K562 (cell line): Measurements from ENCODE around the gene SLC29A3. TPM values are rescaled to one million over a fixed set of nuclear protein-coding genes. Genes with fewer than 3 reads are reported as not detected.
A peak's percentile ranks its signal among the peaks of the same experiment; 100 is the strongest.

Experiments
- CBFA2T3 ChIP-seq: fragments of 450-650 bp; IDR thresholded peaks from 2 replicates; pipeline ENCODE4 v1.6.1; 2017
- CC2D1A ChIP-seq: fragments of 450-650 bp; IDR thresholded peaks from 2 replicates; pipeline ENCODE4 v1.6.1; 2017; ENCODE audit warnings: mild to moderate bottlenecking
- CEBPG ChIP-seq, 3 experiments: fragments of 200-800 bp in 1 of 3; sonication (Bioruptor generic) in 1 of 3; sonication (generic) in 1 of 3; formaldehyde crosslinking in 1 of 3; IDR thresholded peaks in 2 of 3; conservative IDR thresholded peaks in 1 of 3; 2 replicates each; pipeline versions ENCODE4 v1.6.1 to v1.8.0; 2016 to 2022; ENCODE audit warnings: missing compliant biosample characterization in 2 of 3, missing genetic modification characterization in 2 of 3, mild to moderate bottlenecking in 1 of 3, missing genetic modification reagents in 1 of 3
- CREB3 ChIP-seq: fragments of 450-650 bp; conservative IDR thresholded peaks from 2 replicates; pipeline ENCODE4 v1.6.1; 2016; ENCODE audit warnings: missing genetic modification characterization, low read depth, mild to moderate bottlenecking, missing compliant biosample characterization, moderate library complexity
- DACH1 ChIP-seq: fragments of 450-650 bp; IDR thresholded peaks from 2 replicates; pipeline ENCODE4 v1.6.1; 2018; ENCODE audit not compliant: partially characterized antibody
- DPF2 ChIP-seq: fragments of 450-650 bp; IDR thresholded peaks from 2 replicates; pipeline ENCODE4 v1.6.1; 2016
- TCF3 ChIP-seq: sonication (generic); formaldehyde crosslinking; IDR thresholded peaks from 2 replicates; pipeline ENCODE4 v1.4.0; 2020; ENCODE audit warnings: mild to moderate bottlenecking, missing genetic modification reagents
- TFAP4 ChIP-seq: sonication (generic); formaldehyde crosslinking; IDR thresholded peaks from 2 replicates; pipeline ENCODE4 v1.8.0; 2022; ENCODE audit warnings: missing genetic modification reagents, mild to moderate bottlenecking, moderate library complexity, borderline replicate concordance
- ZFP1 ChIP-seq: fragments of 450-650 bp; formaldehyde crosslinking; IDR thresholded peaks from 2 replicates; pipeline ENCODE4 v1.4.0; 2020; ENCODE audit warnings: mild to moderate bottlenecking, mixed read lengths
- ZNF133 ChIP-seq: fragments of 250-450 bp; sonication (Bioruptor Pico); IDR thresholded peaks from 2 replicates; pipeline ENCODE4 v1.4.0; 2020; ENCODE audit warnings: mild to moderate bottlenecking
- ZNF449 ChIP-seq: fragments of 250-450 bp; sonication (Bioruptor Pico); IDR thresholded peaks from 2 replicates; pipeline ENCODE4 v1.8.0; 2022; ENCODE audit warnings: moderate library complexity, mild to moderate bottlenecking, inconsistent platforms
- polyA plus RNA-seq, 8 experiments: library from polyadenylated mRNA; depleted of rRNA in 4 of 8; stranded (reverse) in 5 of 8; unstranded in 3 of 8; fragments of >200 nt; fragmentation: Nextera tagmentation in 2 of 8; fragmentation: Illumina TruSeq in 1 of 8; extraction: Ambion mirVana in 2 of 8; extraction: Trizol in 1 of 8; gene quantifications; 2 replicates each; pipeline versions ENCODE4 v1.2.1 to v1.2.3, GENCODE V29; 2011 to 2014; ENCODE audit warnings: inconsistent platforms in 1 of 8, missing spikeins in 1 of 8
- total RNA-seq, 7 experiments: library from RNA; depleted of rRNA in 6 of 7; stranded (reverse); fragments of >200 nt in 6 of 7; fragmentation: Illumina TruSeq in 2 of 7; extraction: Trizol in 2 of 7; gene quantifications; 2 replicates each; pipeline versions ENCODE4 v1.2.1 to v1.2.3, GENCODE V29; 2011 to 2021; ENCODE audit warnings: low replicate concordance in 1 of 7
- TF ChIP-seq, protein P1 (sequence below), 2 experiments: IDR thresholded peaks in 1 of 2; conservative IDR thresholded peaks in 1 of 2; 2 replicates each; pipeline ENCODE4 v1.6.1; 2016; ENCODE audit warnings: low read depth in 2 of 2, mild to moderate bottlenecking in 1 of 2, missing compliant biosample characterization in 1 of 2, missing genetic modification characterization in 1 of 2, moderate library complexity in 1 of 2
- TF ChIP-seq, protein P2 (sequence below): fragments of 250-450 bp; sonication (Bioruptor Pico); IDR thresholded peaks from 2 replicates; pipeline ENCODE4 v1.9.0; 2021; ENCODE audit warnings: mild to moderate bottlenecking, inconsistent platforms

The SLC29A3 gene
- total and polyA plus RNA-seq, 9 of the 15 experiments (the other 6 are each of a cell fraction or from before 2014, with no cell fraction given): 2.1 to 10.7 (median 4.6) TPM

DNA sequence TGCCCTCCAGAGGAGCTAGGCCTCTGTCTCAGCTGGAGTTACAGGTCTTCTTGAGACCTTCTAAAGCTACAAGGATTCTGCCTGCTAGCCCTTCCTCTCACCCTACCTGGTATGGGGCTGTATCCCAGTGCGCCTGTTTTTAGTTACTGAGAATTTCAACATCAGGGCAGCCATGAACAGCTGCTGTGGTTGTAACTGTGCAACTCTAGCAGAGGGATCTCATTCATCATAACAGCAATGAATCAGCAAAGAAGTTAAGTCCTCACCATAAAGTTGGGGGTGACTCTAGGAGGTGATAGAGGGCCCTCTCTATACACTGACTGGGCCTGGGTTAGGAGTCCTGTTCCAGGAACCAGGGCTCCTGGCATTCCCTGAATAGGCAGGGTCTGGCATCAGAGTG, 63.7 kb downstream of the SLC29A3 start (continued):
- peak; percentile 85 for TF ChIP-seq TFAP4 (CRISPR knock-in tag)
- 0 out of 2 replicates have a peak, but pooled peaks have one; percentile 39 for TF ChIP-seq CREB3 (tag)
- TF ChIP-seq, protein P1, sequence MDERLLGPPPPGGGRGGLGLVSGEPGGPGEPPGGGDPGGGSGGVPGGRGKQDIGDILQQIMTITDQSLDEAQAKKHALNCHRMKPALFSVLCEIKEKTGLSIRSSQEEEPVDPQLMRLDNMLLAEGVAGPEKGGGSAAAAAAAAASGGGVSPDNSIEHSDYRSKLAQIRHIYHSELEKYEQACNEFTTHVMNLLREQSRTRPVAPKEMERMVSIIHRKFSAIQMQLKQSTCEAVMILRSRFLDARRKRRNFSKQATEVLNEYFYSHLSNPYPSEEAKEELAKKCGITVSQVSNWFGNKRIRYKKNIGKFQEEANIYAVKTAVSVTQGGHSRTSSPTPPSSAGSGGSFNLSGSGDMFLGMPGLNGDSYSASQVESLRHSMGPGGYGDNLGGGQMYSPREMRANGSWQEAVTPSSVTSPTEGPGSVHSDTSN (CRISPR knock-in tag; IDR thresholded peaks at IDR 0.05; ENCODE audit: low read depth): no peak
- TF ChIP-seq, protein P1 (tag; conservative IDR thresholded peaks at IDR 0.05; ENCODE audit: low read depth): peak; percentile 68
- TF ChIP-seq ZNF449 (CRISPR knock-in tag): 0 out of 2 replicates have a peak, but pooled peaks have one; percentile 24
- peak; percentile 34; the same call in 1 of the 2 replicates for TF ChIP-seq CEBPG (CRISPR knock-in tag; IDR thresholded peaks at IDR 0.05)
- peak; percentile 24 to 56; a peak in 2 of 4 replicates for TF ChIP-seq CEBPG (tag; conservative IDR thresholded peaks at IDR 0.05 in 1 of 2, IDR thresholded peaks at IDR 0.05 in 1 of 2)
- TF ChIP-seq ZFP1 (CRISPR knock-in tag): no peak
- peak; percentile 15; the same call in 1 of the 2 replicates for TF ChIP-seq TCF3
- 0 out of 2 replicates have a peak, but pooled peaks have one; percentile 15 for TF ChIP-seq CBFA2T3
- no peak for TF ChIP-seq CC2D1A
- peak; percentile 33 for TF ChIP-seq DACH1
- TF ChIP-seq, protein P2, sequence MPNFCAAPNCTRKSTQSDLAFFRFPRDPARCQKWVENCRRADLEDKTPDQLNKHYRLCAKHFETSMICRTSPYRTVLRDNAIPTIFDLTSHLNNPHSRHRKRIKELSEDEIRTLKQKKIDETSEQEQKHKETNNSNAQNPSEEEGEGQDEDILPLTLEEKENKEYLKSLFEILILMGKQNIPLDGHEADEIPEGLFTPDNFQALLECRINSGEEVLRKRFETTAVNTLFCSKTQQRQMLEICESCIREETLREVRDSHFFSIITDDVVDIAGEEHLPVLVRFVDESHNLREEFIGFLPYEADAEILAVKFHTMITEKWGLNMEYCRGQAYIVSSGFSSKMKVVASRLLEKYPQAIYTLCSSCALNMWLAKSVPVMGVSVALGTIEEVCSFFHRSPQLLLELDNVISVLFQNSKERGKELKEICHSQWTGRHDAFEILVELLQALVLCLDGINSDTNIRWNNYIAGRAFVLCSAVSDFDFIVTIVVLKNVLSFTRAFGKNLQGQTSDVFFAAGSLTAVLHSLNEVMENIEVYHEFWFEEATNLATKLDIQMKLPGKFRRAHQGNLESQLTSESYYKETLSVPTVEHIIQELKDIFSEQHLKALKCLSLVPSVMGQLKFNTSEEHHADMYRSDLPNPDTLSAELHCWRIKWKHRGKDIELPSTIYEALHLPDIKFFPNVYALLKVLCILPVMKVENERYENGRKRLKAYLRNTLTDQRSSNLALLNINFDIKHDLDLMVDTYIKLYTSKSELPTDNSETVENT (CRISPR knock-in tag): no peak
- peak; percentile 26; the same call in 1 of the 2 replicates for TF ChIP-seq DPF2
- no peak for TF ChIP-seq ZNF133 (CRISPR knock-in tag)
- TF ChIP-seq, all 486 proteins: peak for 20
